Left forelimb (tissue), 1 donor: ENCODE measurements around the gene STC2.

Experiments
- DNase-seq: peaks from one replicate; pipeline ENCODE4 v3.0.0-alpha.2; 2018; ENCODE audit warnings: low spot score

STC2 gene

GRCh38 chr5:173268750-173269432, 59.3 kb downstream of the STC2 start:
- DNase-seq, result no peak

DNA sequence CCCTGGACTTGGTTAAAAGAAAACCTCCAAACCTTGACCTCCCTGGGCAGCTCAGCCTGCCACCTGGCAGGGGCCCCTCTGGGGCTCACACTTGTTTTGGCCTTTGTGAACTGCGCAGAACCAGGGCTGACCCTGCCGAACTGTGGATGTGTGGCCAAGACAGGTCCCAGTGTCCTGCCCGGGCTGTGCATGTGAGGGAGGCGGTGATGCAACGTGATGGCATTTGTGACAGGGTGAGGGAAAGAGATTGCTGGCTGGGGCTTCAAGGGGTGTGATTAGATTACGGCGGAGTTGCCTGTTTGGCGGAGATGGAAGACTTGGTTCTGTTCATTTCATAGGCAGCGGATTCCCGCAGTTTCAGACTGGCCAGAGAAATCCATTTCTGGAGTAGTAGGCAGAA, 62.8 kb downstream of the STC2 start:
- DNase-seq, result no peak
